ENCODE measurements around the gene SH3BP1. TPM values are rescaled to one million over a fixed set of nuclear protein-coding genes. Genes with fewer than 3 reads are reported as not detected.
"Not testable (repeated sequence)": the region's sequence is repeated elsewhere in the genome, so short reads cannot be mapped to it uniquely, and the experiment has no call there.

The SH3BP1 gene
- total and polyA plus RNA-seq, 8 donors, result 1.6 to 135 (median 9.5) TPM; not detected in 1

GRCh38 chr22:37654563-37655251 is 15.2 kb downstream of the SH3BP1 start:
- peaks cover 12 to 14% (median 14%) of the 10 kb centered on the region in 4 donors for H3K4me1 ChIP-seq
- no peak for TF ChIP-seq CTCF (IDR thresholded peaks at IDR 0.05)
- no peak for TF ChIP-seq POLR2A (IDR thresholded peaks at IDR 0.05)
- no peak for TF ChIP-seq POLR2AphosphoS5 (IDR thresholded peaks at IDR 0.05)
- TF ChIP-seq EP300 (IDR thresholded peaks at IDR 0.05), result no peak
- H3K9me3 ChIP-seq, result no peaks in the 10 kb centered on the region
- peak in 1 of 2 donors; percentile 36 for DNase-seq
- WGBS, 5 donors, result 70 to 86% (median 83%) methylated on average over 13 to 14 of the region's 14 CpGs
- H3K4me3 ChIP-seq, result no peak overlapping the region
- intact Hi-C loops (cut with DNase I; ENCODE audit: low total_unique reads), result no loop called here
- H3K27me3 ChIP-seq, result no peaks in the 10 kb centered on the region
- H3K27ac ChIP-seq, result no peak overlapping the region
- peaks cover 6 to 49% (median 44%) of the 10 kb centered on the region in 4 donors for H3K36me3 ChIP-seq

- Histone ChIP-seq H3K36me3 (peaks cover 6 to 44% (median 39%) of the 10 kb centered on the region in 4 donors), H3K27me3 (no peaks in the 10 kb centered on the region), H3K27ac (no peak overlapping the region), H3K4me1 (peaks cover 17 to 19% (median 19%) of the 10 kb centered on the region in 4 donors), H3K9me3 (no peaks in the 10 kb centered on the region), H3K4me3 (no peak overlapping the region)
- intact Hi-C loops (cut with DNase I; ENCODE audit: low total_unique reads), result no loop called here
- TF ChIP-seq POLR2AphosphoS5 (IDR thresholded peaks at IDR 0.05), result no peak
- no peak for TF ChIP-seq EP300 (IDR thresholded peaks at IDR 0.05)
- TF ChIP-seq CTCF (IDR thresholded peaks at IDR 0.05), result no peak
- no peak for DNase-seq
- WGBS, 5 donors, result 82 to 97% (median 91%) methylated on average over 5 to 17 of the region's 17 CpGs
Observed at GRCh38 chr22:37655252-37655563, 15.7 kb downstream of the SH3BP1 start.

- intact Hi-C loops (cut with DNase I; ENCODE audit: low total_unique reads); H3K9me3 ChIP-seq; H3K27me3 ChIP-seq; H3K27ac ChIP-seq; H3K4me3 ChIP-seq; DNase-seq: not testable (repeated sequence)
- WGBS, 5 donors, result 93 to 98% (median 97%) methylated on average over 4 of the region's 4 CpGs
- peaks cover 3 to 30% (median 25%) of the 10 kb centered on the region in 4 donors for H3K36me3 ChIP-seq
- peaks cover 31 to 33% (median 32%) of the 10 kb centered on the region in 4 donors for H3K4me1 ChIP-seq
Observed at GRCh38 chr22:37656583-37656982, 17.1 kb downstream of the SH3BP1 start.

GRCh38 chr22:37657590-37658132 is 18.2 kb downstream of the SH3BP1 start:
- Histone ChIP-seq H3K4me1 (peaks cover 32 to 43% (median 38%) of the 10 kb centered on the region in 4 donors), H3K27me3 (no peaks in the 10 kb centered on the region), H3K27ac (peak overlapping the region in 4 of 5 donors; percentile 75 to 88 (median 88)), H3K4me3 (peak overlapping the region; percentile 65 to 94 (median 69)), H3K9me3 (no peaks in the 10 kb centered on the region), H3K36me3 (peaks cover 3 to 20% (median 14%) of the 10 kb centered on the region in 4 donors)
- WGBS, 5 donors, result 5 to 11% (median 6%) methylated on average over 6 of the region's 6 CpGs
- TF ChIP-seq POLR2A (IDR thresholded peaks at IDR 0.05) (no peak), POLR2AphosphoS5 (IDR thresholded peaks at IDR 0.05) (no peak), CTCF (IDR thresholded peaks at IDR 0.05) (no peak), EP300 (IDR thresholded peaks at IDR 0.05) (no peak)
- peak in 1 of 2 donors; percentile 48 for DNase-seq
- intact Hi-C loops (cut with DNase I; ENCODE audit: low total_unique reads), result no loop called here

Data from stomach (tissue), 9 donors.